GM18498 (cell line): ENCODE results near the gene IZUMO2.
"Not testable (repeated sequence)": the region's sequence is repeated elsewhere in the genome, so short reads cannot be mapped to it uniquely, and the experiment has no call there.

ENCODE experiments used
- ATAC-seq: cut with Tn5 transposase; IDR thresholded peaks from one replicate; pipeline ENCODE4 v1.9.1; 2021; ENCODE audit warnings: mild to moderate bottlenecking, moderate library complexity; ENCODE audit not compliant: unreplicated experiment

IZUMO2 gene

GRCh38 chr19:50140118-50140845 is 22.8 kb downstream of the IZUMO2 start:
- ATAC-seq = not testable (repeated sequence)

- ATAC-seq = not testable (repeated sequence)
Measured at GRCh38 chr19:50136603-50137365, 26.3 kb downstream of the IZUMO2 start.

GRCh38 chr19:50135856-50136602 is 27.1 kb downstream of the IZUMO2 start:
- ATAC-seq = not testable (repeated sequence)

- ATAC-seq = not testable (repeated sequence)
Measured at GRCh38 chr19:50134777-50135719, 28.0 kb downstream of the IZUMO2 start.

GRCh38 chr19:50133518-50134492 is 29.3 kb downstream of the IZUMO2 start:
- not testable (repeated sequence) for ATAC-seq

- ATAC-seq = not testable (repeated sequence)
Measured at GRCh38 chr19:50104012-50104411, 59.1 kb downstream of the IZUMO2 start.

- not testable (repeated sequence) for ATAC-seq
Measured at GRCh38 chr19:50103405-50103804, 59.7 kb downstream of the IZUMO2 start.
